Mucosa of gallbladder (tissue), 1 donor: ENCODE data around the gene IFI6. TPM values are rescaled to one million over a fixed set of nuclear protein-coding genes. Genes with fewer than 3 reads are reported as not detected.
"Not testable (repeated sequence)": the region's sequence is repeated elsewhere in the genome, so short reads cannot be mapped to it uniquely, and the experiment has no call there.

Source experiments
- DNase-seq: peaks from one replicate; pipeline ENCODE4 v3.0.0-alpha.2; 2020; ENCODE audit warnings: low spot score
- total RNA-seq: library from RNA; stranded (reverse); gene quantifications from one replicate; pipeline ENCODE4 v1.2.1, GENCODE V29; 2021
- donor health status: DM: no; HTN: no; CAD: no.

Gene IFI6
- total RNA-seq, 1 donor from 2014 or later, result 302 TPM

DNA sequence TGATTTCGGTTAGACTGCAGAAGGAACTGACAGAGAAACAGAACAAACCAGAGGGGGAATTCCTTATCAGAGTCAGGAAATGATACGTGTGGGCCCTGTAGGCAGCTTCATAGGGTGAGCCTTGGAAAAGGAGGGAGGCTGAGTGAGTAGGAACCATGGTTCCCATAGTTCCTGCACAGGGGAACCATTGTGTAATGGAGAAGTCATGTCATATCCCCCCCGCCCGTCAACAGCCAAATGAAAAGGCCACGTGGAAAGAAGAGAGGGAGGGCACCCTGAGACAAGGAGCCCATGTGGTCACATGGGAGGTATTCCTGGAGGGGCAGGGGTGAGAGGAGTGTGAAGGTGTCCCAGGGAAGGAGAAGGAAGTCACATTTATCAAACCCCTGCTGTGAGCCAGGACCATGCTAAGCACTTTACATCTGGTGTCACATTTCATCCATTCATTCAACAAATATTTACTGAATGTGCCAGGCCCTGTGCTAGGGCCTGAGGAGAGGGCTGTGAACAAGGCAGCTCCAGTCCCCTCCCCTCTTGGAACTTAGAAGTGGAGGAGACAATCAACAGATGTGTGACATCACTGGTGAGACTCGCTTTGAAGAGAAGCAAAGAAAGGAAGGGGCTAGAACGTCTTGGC is 21.3 kb downstream of the IFI6 start:
- no peak for DNase-seq

DNA sequence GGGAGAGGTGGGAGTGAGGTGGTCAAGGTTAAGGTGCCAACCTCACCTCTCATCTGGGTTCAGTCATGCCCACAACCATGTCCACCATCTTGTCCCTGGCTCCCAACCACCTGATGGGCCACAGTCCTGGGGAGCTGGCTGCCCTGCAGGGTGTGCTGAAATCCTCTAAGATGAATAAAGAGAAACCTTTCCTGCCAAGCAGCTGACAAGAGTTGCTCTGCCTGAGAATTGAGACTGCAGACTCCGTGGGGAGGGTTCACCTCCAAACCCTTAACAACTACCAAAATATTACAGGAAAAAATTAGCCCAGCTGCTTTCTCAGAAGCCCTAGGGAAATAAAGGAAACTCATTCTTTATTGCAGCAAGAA is 21.8 kb downstream of the IFI6 start:
- no peak for DNase-seq

DNA sequence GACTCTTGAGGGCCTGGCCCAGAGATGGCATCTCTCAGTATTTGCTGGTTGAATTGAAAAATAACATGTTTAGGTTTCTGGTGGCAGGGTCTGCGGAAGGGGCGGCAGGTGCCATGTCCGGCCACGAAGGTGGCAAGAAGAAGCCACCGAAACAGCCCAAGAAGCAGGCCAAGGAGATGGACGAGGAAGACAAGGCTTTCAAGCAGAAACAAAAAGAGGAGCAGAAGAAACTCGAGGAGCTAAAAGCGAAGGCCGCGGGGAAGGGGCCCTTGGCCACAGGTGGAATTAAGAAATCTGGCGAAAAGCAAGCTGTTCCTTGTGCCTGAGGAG is 22.7 kb downstream of the IFI6 start:
- DNase-seq, result no peak

DNA sequence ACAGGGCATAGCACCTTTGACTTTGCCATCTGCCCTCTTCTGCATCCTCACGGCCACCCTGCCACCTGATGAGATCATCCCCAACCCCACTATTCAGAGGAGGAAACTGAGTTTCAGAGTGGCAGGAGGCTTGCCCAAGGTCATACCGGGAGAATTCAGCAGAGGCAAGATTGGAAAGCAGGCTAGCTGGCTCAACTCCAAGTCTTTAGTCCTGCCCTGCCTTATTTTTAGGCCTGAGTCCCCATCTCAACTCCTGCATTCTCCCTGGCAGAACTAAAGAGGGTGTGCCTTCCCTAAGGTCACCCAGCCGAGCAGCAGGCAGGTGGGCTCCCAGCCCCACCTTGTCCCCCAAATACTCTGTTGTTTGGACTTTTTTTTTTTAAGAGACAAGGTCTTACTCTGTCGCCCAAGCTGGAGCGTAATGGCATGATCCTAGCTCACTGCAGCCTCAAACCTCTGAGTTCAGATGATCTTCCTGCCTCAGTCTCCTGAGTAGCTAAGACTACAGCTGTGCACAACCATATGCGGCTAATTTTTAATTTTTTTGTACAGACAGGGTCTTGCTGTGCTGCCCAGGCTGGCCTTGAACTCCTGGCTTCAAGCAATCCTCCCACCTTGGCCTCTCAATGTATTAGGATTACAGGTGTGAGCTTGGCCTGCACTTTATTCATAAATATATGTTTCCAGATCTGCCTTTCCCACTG is 23.2 kb downstream of the IFI6 start:
- DNase-seq, result no peak

DNA sequence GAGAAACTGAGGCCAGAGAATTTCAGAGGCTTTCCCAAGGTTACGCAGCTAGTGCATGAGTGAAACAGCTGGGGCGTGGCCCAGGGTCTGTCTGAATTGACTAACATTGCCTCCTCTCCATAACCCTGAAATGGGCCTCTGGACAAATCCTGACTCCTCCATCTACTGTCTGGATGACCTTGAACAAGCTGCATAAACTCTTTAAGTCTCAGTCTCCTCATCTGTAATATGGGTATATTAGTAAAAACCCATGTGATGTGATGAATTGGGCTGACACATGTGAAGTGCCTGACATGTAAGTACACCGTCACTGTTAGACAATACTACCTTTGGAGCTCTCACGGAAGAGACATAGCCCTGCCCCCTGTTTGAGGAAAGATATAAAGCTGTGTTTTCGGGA is 24.7 kb downstream of the IFI6 start:
- DNase-seq, result no peak

DNA sequence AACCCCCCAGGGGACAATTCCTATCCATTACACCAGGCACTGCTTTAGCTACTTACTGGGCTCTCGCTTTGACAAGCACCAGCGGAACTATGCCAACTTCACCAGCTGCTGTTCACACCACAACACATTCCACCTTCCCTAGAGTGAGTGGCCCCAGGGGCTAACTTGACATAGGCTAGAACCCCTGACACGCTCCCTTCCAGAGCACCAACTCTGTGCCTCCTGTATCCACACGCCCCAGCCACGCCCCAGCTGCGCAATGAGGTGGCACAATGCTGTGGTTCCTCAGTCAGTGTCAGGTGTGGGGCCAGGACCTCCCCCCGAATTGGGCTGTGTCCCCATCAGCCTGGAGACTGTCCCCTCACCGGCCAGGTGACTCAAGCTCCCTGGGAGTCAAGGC is 25.3 kb downstream of the IFI6 start:
- DNase-seq, result no peak

DNA sequence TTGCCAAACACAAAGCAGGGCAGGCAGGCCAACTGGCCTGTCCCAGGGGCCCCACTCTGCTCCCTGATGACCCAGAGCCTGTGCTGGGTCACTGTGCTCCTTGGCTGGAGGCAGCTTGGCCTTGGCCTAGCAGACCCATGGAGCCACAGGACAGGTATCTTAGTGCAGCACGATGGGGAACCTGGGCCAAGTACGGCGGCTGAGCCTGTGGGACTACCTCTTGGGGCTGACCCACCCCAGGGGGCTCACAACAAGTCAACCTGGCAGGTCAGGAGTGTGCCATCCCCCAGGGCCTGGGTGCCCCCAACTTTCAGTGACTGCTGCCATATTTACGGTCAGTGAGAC is 26.9 kb downstream of the IFI6 start:
- no peak for DNase-seq

DNA sequence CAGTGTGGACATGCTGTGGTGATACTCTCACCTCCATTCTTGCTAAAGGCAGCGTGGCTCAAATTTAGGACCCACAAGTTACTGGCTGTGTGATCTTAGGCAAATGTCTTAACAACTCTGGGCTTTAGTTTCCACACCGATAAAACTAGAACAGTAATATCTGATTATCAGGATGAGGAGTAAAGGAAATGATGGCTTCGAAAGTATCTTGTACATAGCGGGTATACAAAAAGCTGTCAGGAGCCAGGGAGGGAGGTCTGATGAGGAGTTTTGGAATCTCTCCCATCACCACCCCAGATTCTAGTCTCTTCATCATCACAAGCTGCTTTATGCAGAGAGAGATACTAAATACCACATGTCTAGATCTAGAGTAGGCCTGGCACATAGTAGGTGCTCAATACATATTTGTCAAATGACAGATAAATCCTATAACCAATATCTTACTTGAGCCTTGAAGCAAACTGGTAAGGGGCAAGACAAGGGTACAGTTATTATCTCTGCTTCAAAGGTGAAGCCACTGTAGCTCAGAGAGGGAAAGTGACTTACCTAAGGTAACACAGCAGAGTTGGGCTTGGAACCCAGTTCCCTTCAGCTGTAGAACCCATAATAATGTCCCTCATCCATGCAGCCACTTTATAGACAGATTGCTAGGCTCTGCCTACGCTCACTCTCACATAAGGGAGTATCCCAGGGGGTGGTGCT is 27.5 kb downstream of the IFI6 start:
- DNase-seq, result no peak

DNA sequence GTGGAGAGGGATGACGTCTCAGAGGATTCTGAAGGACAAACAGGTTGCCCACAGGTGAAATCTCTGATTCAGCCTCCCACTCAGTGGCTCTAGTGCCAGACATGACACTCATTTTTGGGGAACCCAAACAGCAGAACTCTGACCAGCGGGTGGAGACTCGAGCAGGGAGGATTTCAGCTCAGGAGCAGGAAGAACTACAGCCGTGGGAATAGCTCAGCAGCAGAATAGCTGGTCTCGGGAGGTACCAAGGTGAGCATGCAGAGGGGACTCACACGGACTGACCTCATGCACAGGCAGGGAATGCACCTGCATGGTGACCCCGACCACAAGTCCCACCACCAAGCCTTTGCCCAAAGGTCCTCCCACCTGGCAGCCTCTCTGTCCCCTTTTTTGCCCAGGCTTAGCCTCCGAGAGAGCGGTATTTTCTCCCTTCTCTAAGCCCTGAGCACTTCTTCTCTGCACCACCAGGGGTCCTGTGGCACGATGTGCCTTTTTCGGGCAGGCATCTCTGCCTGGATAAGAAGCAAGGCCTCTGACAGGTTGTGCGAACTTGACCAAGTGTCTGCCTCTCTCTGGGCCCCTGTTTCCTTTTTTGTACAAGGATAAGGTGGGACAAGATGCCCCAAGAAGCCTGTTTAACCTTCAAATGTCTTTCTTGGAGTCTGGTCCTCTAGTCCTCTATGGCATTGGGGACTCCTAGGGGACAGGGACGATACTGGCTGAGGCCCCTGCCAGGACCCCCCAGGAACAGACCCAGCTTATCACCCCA is 28.2 kb downstream of the IFI6 start:
- no peak for DNase-seq

DNA sequence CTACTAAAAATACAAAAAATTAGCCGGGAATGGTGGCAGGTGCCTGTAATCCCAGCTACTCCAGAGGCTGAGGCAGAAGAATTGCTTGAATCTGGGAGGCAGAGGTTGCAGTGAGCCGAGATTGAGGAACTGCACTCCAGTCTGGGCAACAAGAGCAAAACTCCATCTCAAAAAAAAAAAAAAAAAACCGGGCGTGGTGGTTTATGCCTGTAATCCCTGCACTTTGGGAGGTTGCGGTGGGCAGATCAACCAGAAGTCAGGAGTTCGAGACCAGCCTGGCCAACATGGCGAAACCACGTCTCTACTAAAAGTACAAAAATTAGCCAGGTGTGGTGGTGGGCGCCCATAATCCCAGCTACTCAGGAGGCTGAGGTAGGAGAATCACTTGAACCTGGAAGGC is 31.5 kb downstream of the IFI6 start:
- not testable (repeated sequence) for DNase-seq

DNA sequence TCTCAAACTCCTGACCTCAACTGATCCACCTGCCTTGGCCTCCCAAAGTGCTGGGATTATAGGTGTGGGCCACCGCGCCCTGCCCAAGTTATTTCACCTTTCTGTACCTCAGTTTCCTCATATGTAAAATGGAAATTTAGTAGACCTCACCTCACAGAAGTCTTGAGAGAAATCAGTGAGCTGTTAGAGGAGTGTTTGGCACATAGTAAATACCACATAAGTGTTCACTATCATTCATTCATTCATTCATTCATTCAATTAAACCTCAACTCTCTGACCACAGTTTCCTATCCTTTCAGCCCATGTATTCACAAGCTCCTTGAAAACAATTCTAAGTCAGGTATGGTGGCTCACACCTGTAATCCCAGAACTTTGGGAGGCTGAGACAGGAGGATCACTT is 33.2 kb downstream of the IFI6 start:
- no peak for DNase-seq

DNA sequence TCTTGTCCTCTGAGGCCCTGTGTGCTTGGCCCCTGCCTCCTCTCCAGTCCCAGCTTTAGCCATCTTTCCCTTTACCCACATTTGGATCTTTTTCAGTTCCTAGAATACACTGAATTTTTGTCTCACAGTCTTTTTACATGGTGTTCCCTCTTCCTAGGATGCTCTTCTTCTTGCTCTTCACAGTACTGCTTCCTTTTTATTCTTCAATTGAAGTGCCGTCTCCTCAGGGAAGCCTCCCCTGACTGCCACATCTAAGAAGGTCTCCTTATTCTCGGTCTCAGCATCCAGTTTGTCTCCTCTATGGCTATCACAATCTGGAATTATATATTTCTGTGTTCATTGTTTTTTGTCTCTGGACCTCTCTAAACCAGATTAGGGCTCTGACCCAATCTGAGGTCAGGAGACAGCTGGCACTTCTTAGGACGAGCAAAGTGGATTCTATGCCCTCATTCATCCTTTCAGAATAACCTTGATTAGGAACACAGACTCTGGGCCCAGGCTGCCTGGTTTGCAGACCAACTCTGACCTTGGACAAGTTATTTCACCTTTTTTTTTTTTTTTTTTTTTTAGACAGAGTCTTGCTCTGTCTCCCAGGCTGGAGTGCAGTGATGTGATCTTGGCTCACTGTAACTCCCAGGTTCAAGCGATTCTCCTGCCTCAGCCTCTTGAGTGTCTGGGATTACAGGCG is 33.8 kb downstream of the IFI6 start:
- no peak for DNase-seq

DNA sequence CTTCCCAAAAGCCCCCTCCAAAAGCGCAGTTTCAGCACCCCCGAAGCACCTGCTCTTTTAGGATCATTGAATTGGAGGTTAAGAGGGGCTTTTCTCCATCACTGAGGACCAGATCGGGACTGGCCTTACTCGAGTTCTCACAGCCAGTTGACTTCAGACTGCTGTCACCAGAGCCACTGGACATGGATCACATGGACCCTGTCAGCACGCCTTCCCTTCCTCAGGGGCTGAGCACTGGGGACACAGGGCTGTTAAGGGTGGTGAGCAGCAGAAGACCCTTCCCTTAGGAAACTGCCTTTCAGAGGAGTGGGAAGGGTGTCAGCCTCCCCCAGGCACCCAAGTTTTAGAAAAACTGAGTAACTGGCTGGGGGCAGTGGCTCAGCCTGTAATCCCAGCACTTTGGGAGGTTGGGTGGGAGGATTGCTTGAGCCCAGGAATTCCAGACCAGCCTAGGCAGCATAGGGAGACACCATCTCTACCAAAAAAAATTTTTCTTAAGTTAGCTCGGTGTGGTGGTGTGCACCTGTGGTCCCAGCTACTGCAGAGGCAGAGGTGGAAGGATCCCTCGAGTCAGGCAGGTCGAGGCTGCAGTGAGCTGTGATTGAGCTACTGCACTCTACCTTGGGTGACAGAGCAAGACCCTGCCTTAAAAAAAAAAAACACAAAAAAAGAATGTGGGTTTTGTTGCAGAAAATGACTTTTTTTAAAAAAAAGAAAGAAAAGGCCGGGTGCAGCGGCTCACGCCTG is 36.4 kb downstream of the IFI6 start:
- no peak for DNase-seq

DNA sequence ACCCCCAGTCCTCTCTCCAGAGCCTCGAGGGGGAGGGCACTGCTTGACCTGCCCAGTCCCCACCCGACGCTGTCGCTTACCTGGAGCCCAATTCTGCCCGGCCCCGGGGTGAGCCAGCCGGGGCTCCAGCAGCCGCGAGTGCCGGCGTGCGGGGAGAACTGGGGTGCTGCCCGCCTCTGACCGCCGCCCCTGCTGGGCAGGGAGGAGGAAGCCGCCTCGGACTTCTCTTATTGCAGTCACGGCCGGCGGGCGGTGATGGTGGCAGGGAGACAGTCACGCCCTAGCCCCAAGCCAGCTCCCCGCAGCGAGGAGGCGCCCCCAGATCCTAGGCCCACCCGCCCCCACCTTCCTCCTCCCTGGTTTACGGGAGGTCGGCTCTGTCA is 37.0 kb downstream of the IFI6 start, which contains the start of gene FGR:
FGR (minus strand) TSS at position 201 of the 383 bp plus-strand sequence. CDS start 11,269 bp downstream, outside the sequence.
- no peak for DNase-seq

DNA sequence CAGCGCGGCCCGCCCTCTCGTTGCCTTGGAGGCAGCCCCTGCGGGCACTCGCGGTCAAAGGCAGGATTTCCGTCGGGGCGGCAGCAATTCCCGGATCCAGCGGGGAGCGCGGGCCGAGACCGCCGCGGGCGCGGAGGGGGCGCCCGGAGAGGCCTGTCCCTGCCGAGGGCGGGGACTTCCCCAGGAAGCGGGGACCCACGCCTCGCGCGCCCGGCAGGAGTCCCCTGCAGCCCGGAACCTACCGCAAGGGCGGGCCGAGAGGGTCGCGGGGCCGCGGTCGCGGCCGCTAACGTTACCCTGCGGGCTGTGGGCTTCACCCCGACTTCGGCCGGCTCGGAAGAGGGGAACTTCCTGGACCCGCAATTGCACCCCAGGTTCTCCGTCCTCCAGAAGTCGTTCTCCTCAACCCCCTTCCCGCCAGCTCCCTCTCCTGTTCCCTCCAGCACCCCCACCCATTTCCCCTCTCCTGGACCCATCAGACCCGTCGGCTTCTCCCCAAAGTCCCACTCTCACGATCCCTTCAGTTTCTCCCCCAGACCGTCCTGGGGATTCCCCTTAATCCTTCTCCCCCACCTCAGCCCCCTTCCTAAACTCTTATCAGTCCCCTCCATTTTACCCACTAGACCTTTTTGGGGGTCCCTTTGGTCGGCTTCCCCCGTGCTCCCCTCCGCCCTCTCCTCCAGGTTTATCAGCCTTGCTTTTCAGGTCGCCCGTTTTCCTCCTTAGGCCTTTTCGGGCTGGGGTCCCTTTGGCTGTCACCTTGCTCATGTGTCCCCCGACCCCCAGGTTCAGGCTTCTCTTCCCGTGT is 37.6 kb downstream of the IFI6 start:
- no peak for DNase-seq

DNA sequence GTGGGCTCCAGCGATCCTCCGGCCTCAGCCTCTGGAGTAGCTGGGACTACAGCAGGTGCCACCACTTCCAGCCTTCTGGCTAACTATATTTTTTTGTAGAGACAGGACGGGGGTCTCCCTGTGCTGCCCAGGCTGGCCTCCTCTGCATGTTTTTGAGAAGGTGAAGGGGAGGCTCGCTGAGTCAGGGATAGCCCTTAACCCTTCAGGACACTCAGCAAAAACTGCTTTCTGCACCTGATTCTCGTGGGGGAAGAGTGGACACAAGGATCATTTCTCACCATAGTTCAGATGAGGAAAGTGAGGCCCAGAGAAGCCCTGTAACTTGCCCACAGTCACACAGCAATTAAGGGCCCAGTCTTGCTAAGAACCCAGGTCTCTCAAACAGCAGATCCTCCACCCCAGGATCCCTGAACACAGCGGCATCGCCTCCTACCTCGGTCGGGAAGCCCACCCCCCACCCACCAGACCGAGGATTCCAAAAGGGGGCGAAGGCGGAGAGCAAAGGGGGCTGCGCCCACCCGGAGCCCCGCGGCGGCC is 38.3 kb downstream of the IFI6 start:
- DNase-seq, result no peak

DNA sequence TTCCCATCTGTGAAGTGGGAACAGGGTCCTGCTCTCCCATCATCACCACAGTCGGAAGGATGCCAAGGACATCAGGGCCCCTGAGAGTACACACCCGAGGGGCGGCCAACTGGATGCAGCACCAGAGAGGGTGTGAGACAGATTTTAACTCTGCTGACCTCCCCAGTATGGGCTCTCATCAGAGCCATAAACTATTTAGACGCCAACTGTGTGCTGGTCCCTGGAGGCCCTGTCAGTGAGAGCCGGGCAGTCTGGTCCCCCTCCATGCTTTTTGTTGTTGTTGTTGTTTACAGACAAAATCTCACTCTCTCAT is 38.7 kb downstream of the IFI6 start:
- no peak for DNase-seq

DNA sequence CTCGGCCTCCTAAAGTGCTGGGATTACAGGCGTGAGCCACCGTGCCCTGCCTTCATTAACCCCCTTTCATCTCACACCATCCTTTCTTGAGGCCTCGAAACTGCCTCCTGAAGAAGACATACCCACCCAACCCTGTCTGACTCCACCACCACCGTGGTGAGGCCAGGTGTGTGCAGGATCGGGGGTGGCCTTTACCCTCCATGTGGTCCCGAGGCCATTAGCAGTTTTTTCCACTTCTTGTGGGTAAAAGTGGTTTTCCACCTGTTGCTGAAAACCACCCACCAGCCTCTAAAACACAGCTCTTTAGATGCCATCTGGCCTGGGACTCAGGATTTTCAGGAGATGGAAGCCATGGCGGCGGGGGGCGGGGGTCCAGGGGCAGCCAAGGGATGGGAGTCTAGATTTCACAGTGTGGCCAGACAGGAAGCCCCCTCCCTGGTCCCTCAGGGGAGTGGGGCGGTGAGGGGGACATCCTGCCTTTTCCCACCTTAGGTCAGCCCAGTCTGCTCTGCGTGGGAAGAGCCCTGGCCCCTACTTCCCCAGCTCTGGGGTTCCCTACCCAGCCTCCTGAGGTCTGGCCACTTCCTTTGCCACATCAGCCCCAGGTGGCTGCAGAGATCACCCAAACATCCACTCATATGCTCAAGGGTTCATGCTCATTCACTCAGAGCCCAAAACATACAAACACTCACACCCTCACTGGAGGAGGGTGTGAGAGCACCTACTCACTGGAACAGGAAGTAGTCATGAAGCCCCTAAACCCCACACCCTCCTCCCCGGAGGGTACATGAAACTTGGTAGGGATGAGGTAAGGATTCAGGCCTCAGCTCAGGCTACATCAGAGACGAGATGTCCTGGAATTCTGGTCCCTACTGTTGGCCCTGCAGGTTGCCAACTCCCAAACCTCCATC is 39.4 kb downstream of the IFI6 start:
- no peak for DNase-seq

DNA sequence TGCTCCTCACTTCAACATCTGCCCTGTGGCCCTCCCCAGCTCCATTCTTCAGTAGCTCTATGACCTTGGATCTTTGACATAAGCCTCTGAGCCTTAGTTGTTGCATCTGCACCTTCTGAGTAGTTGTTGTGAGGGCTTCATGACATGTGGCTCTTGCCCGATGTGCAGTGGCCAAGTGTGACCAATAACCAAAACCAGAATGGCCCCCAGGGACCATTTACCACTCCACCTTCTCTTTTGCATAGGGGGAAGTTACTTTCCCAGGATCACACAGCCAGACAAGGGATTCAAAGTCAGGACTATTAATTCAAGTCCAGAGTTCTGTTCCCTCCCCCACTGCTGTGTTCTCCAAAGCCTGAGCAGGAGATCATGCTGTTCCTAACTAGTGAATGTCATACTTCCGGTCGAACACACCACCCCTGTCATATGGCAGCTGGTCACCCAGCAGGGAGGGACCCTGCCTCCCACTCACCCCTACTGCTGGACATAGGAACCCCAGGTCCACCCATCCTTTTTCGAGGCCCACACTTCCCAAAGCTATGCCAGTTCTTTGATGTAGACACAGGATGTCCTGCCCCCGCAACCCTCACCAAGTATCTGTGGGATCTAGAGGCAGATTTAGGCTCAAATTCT is 41.0 kb downstream of the IFI6 start:
- no peak for DNase-seq
